NCI-H82 treated with DMSO at 0.1 percent for 48 hours (cell line): ENCODE measurements around the gene ANKRD62.

Experiments
- DNase-seq: peaks from one replicate; lab custom pipeline; 2025; ENCODE audit not compliant: unreplicated experiment; lab: John Stamatoyannopoulos, UW

ANKRD62 gene

GRCh38 chr18:12093520-12094257 lies at the start of gene ANKRD62:
ANKRD62 (plus strand) TSS chr18:12093843; CDS start chr18:12094018, 175 bp downstream.
- no peak for DNase-seq

- no peak for DNase-seq
These were observed 49.1 kb upstream of the ANKRD62 start for GRCh38 chr18:12044591-12044990.

GRCh38 chr18:12046046-12046750 lies 47.4 kb upstream of the ANKRD62 start:
- no peak for DNase-seq

- no peak for DNase-seq
These were observed 46.8 kb upstream of the ANKRD62 start for GRCh38 chr18:12046751-12047335.

GRCh38 chr18:12048010-12048826 lies 45.4 kb upstream of the ANKRD62 start:
- no peak for DNase-seq

- DNase-seq, result no peak
These were observed 44.8 kb upstream of the ANKRD62 start for GRCh38 chr18:12048827-12049175.

GRCh38 chr18:12049978-12050811 lies 43.4 kb upstream of the ANKRD62 start:
- DNase-seq, result no peak

GRCh38 chr18:12052866-12053265 lies 40.8 kb upstream of the ANKRD62 start:
- no peak for DNase-seq

- DNase-seq, result no peak
These were observed 40.4 kb upstream of the ANKRD62 start for GRCh38 chr18:12053289-12053688.

GRCh38 chr18:12056034-12056883 lies 37.4 kb upstream of the ANKRD62 start:
- no peak for DNase-seq

GRCh38 chr18:12056884-12057402 lies 36.7 kb upstream of the ANKRD62 start:
- no peak for DNase-seq

- DNase-seq, result no peak
These were observed 36.1 kb upstream of the ANKRD62 start for GRCh38 chr18:12057419-12058039.

GRCh38 chr18:12059334-12060181 lies 34.1 kb upstream of the ANKRD62 start:
- no peak for DNase-seq

- DNase-seq, result no peak
These were observed 33.3 kb upstream of the ANKRD62 start for GRCh38 chr18:12060182-12060870.

- DNase-seq, result no peak
These were observed 32.0 kb upstream of the ANKRD62 start for GRCh38 chr18:12061685-12062084.

GRCh38 chr18:12062974-12063373 lies 30.7 kb upstream of the ANKRD62 start:
- DNase-seq, result no peak

- no peak for DNase-seq
These were observed 29.4 kb upstream of the ANKRD62 start for GRCh38 chr18:12064086-12064763.
